ENCODE data around the gene RHBDF1. TPM values are rescaled to one million over a fixed set of nuclear protein-coding genes. Genes with fewer than 3 reads are reported as not detected.
"Not testable (repeated sequence)": the region's sequence is repeated elsewhere in the genome, so short reads cannot be mapped to it uniquely, and the experiment has no call there.

The RHBDF1 gene
- total RNA-seq, 4 donors from 2014 or later = 26.7 to 43.0 (median 30.2) TPM

GRCh38 chr16:47234-47633, 25.2 kb downstream of the RHBDF1 start:
- Histone ChIP-seq H3K4me1 (peaks cover 0 to 18% (median 13%) of the 10 kb centered on the region in 4 donors), H3K27me3 (no peaks in the 10 kb centered on the region), H3K36me3 (peaks cover 0 to 68% (median 43%) of the 10 kb centered on the region in 4 donors), H3K4me3 (no peak overlapping the region), H3K27ac (replicated peaks in 1 of 4) (no peak overlapping the region), H3K9me3 (no peaks in the 10 kb centered on the region)
- intact Hi-C loops (cut with DNase I) = no loop called here
- no peak for TF ChIP-seq CTCF (IDR thresholded peaks at IDR 0.05)
- no peak for TF ChIP-seq POLR2A (IDR thresholded peaks at IDR 0.05; ENCODE audit: low read depth)
- TF ChIP-seq EP300 (IDR thresholded peaks at IDR 0.05) = no peak
- TF ChIP-seq POLR2AphosphoS5 (IDR thresholded peaks at IDR 0.05) = no peak
- WGBS = 93% methylated on average over 7 of the region's 7 CpGs
- no peak for DNase-seq (ENCODE audit: extremely low spot score)

DNA sequence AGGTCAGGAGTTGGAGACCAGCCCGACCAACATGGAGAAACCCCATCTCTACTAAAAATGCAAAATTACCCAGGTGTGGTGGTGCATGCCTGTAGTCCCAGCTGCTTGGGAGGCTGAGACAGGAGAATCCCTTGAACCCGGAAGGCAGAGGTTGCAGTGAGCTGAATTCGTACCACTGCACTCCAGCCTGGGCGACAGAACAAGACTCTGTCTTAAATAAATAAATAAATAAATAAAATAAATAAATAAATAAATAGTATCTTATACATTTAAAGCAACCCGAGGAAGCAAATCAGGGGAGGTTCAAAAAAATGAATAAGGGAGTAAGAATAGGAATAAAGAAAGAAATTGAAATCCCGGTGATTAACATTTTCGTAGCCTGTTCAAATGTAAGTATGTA, 25.9 kb downstream of the RHBDF1 start:
- H3K36me3 ChIP-seq = peaks cover 0 to 68% (median 43%) of the 10 kb centered on the region in 4 donors
- H3K27me3 ChIP-seq; intact Hi-C loops (cut with DNase I); H3K9me3 ChIP-seq; H3K4me3 ChIP-seq; DNase-seq (ENCODE audit: extremely low spot score); H3K27ac ChIP-seq (replicated peaks in 1 of 4): not testable (repeated sequence)
- peaks cover 0 to 11% (median 6%) of the 10 kb centered on the region in 4 donors for H3K4me1 ChIP-seq
- 93% methylated on average over 7 of the region's 7 CpGs for WGBS

DNA sequence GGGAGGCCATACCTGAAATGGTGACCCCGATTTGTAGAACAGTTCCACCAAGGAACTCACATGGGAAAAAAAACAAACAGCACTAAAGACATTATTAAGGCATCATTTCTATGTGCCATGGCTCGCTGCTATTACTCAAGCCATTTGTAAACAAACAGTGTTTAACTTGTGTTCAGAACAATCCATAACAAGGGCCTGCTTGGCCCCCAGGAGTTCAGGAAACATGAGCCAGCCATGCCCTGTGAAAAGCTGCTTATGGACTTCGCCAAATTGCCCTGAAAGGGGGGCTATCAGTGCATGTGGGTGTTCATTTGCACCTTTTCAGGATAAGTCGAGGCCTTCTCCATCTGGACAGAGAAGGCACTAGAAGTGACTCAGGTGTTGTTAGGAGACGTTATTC, 27.0 kb downstream of the RHBDF1 start:
- Histone ChIP-seq H3K4me1 (peaks cover 0 to under 1% (median 0%) of the 10 kb centered on the region in 4 donors), H3K36me3 (peaks cover 0 to 61% (median 37%) of the 10 kb centered on the region in 4 donors), H3K27ac (replicated peaks in 1 of 4) (no peak overlapping the region), H3K9me3 (no peaks in the 10 kb centered on the region), H3K27me3 (no peaks in the 10 kb centered on the region), H3K4me3 (no peak overlapping the region)
- no peak for DNase-seq (ENCODE audit: extremely low spot score)
- intact Hi-C loops (cut with DNase I) = no loop called here
- WGBS = 95% methylated on average over 5 of the region's 5 CpGs
- no peak for TF ChIP-seq POLR2AphosphoS5 (IDR thresholded peaks at IDR 0.05)
- no peak for TF ChIP-seq POLR2A (IDR thresholded peaks at IDR 0.05; ENCODE audit: low read depth)
- TF ChIP-seq CTCF (IDR thresholded peaks at IDR 0.05) = no peak

- intact Hi-C loops (cut with DNase I) = no loop called here
- Histone ChIP-seq H3K4me1 (no peaks in the 10 kb centered on the region), H3K9me3 (no peaks in the 10 kb centered on the region), H3K27me3 (no peaks in the 10 kb centered on the region), H3K4me3 (no peak overlapping the region), H3K36me3 (peaks cover 0 to 53% (median 33%) of the 10 kb centered on the region in 4 donors), H3K27ac (replicated peaks in 1 of 4) (no peak overlapping the region)
- 88% methylated on average over 8 of the region's 8 CpGs for WGBS
- no peak for DNase-seq (ENCODE audit: extremely low spot score)
- TF ChIP-seq POLR2A (IDR thresholded peaks at IDR 0.05; ENCODE audit: low read depth) (no peak), EP300 (IDR thresholded peaks at IDR 0.05) (no peak), POLR2AphosphoS5 (IDR thresholded peaks at IDR 0.05) (no peak), CTCF (IDR thresholded peaks at IDR 0.05) (no peak)
These were observed 27.8 kb downstream of the RHBDF1 start for GRCh38 chr16:44655-45054.

- peaks cover 0 to 50% (median 29%) of the 10 kb centered on the region in 4 donors for H3K36me3 ChIP-seq
- WGBS = 83% methylated on average over 5 of the region's 5 CpGs
- TF ChIP-seq POLR2AphosphoS5 (IDR thresholded peaks at IDR 0.05) = no peak
- TF ChIP-seq CTCF (IDR thresholded peaks at IDR 0.05) = no peak
- no peak for TF ChIP-seq EP300 (IDR thresholded peaks at IDR 0.05)
- no peak for TF ChIP-seq POLR2A (IDR thresholded peaks at IDR 0.05; ENCODE audit: low read depth)
These were observed 29.1 kb downstream of the RHBDF1 start for GRCh38 chr16:43294-43693.

More at GRCh38 chr16:43294-43693, 29.1 kb downstream of the RHBDF1 start:
- DNase-seq (ENCODE audit: extremely low spot score) = no peak
- no peaks in the 10 kb centered on the region for H3K9me3 ChIP-seq
- H3K27me3 ChIP-seq = no peaks in the 10 kb centered on the region
- no peak overlapping the region for H3K27ac ChIP-seq (replicated peaks in 1 of 4)
- no peaks in the 10 kb centered on the region for H3K4me1 ChIP-seq
- H3K4me3 ChIP-seq = no peak overlapping the region
- intact Hi-C loops (cut with DNase I) = no loop called here

Measured in esophagus muscularis mucosa (tissue), 4 donors.